ENCODE data around the gene GDF9.

DNA sequence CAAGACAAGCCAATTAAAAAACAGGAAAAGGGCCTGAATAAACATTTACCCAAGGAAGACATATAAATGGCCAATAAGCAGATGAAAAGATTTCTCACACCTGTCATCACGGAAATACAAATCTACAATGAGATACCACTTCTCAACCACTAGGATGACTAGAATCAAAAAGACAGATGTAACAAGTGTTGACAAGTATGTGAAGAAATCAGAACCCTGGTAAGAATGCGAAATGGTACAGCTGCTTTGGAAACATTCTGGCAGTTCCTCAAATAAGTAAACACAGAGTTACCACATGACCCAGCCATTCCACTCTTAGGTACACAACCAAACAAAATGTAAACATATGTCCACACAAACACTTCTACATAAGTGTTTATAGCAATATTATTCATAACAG, 39.7 kb upstream of the GDF9 start:
- TF ChIP-seq, protein P1, sequence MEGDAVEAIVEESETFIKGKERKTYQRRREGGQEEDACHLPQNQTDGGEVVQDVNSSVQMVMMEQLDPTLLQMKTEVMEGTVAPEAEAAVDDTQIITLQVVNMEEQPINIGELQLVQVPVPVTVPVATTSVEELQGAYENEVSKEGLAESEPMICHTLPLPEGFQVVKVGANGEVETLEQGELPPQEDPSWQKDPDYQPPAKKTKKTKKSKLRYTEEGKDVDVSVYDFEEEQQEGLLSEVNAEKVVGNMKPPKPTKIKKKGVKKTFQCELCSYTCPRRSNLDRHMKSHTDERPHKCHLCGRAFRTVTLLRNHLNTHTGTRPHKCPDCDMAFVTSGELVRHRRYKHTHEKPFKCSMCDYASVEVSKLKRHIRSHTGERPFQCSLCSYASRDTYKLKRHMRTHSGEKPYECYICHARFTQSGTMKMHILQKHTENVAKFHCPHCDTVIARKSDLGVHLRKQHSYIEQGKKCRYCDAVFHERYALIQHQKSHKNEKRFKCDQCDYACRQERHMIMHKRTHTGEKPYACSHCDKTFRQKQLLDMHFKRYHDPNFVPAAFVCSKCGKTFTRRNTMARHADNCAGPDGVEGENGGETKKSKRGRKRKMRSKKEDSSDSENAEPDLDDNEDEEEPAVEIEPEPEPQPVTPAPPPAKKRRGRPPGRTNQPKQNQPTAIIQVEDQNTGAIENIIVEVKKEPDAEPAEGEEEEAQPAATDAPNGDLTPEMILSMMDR (IDR thresholded peaks at IDR 0.05), result no peak
- TF ChIP-seq POLR2A (IDR thresholded peaks at IDR 0.05), result no peak

All from thyroid gland (tissue), 4 donors.